ENCODE data around the gene POTEE.
"Not testable (repeated sequence)": the region's sequence is repeated elsewhere in the genome, so short reads cannot be mapped to it uniquely, and the experiment has no call there.

POTEE gene

GRCh38 chr2:131209030-131209772 lies at the start of gene POTEE:
POTEE (plus strand) TSS chr2:131209536; CDS start chr2:131218403, 8,867 bp downstream.
- DNase-seq (ENCODE audit: low spot score) = not testable (repeated sequence)

GRCh38 chr2:131165562-131165961 lies 43.8 kb upstream of the POTEE start:
- DNase-seq (ENCODE audit: low spot score) = not testable (repeated sequence)

- DNase-seq (ENCODE audit: low spot score) = no peak
These were observed 40.8 kb upstream of the POTEE start for GRCh38 chr2:131168538-131168937.

GRCh38 chr2:131178050-131178449 lies 31.3 kb upstream of the POTEE start:
- DNase-seq (ENCODE audit: low spot score) = not testable (repeated sequence)

- not testable (repeated sequence) for DNase-seq (ENCODE audit: low spot score)
These were observed 30.5 kb upstream of the POTEE start for GRCh38 chr2:131178721-131179418.

DNA sequence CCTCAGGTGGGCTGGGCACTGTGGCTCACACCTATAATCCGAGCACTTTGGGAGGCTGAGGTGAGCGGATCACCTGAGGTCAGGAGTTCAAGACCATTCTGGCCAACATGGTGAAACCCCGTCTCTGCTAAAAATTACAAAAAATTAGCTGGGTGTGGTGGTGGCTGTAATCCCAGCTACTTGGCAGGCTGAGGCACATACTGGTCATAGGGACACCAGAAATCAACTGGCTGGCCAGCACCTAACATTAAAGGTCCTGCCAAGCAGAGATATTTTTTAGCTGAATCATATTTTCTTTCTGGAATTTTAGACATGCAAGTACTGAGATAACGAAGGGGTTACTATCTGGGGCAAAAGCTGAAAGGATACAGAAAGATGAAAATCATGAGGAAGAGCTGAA lies 27.9 kb upstream of the POTEE start:
- not testable (repeated sequence) for DNase-seq (ENCODE audit: low spot score)

- DNase-seq (ENCODE audit: low spot score) = not testable (repeated sequence)
These were observed 15.9 kb upstream of the POTEE start for GRCh38 chr2:131193421-131193820.

DNA sequence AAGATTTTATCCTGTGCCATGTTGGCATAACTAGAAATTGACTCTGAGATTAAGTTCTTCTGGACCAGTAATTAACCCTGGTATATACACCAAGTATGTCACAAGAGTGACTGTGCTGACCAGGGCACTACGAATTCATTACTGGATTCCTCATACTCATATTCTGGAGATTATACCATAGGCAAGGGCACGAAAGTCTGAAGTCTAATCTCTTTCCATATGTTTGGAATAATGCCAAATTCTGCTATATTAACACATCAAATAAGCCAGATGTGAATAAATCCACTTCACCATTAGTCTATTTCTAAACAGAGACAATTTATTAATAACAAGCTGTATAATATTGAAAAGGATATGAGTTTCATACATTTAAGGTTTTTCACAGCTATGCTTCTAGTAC lies 13.2 kb upstream of the POTEE start:
- DNase-seq (ENCODE audit: low spot score) = not testable (repeated sequence)

- DNase-seq (ENCODE audit: low spot score) = no peak
These were observed 8.2 kb upstream of the POTEE start for GRCh38 chr2:131201098-131201497.

GRCh38 chr2:131207839-131208238 lies 1.5 kb upstream of the POTEE start:
- DNase-seq (ENCODE audit: low spot score) = not testable (repeated sequence)

DNA sequence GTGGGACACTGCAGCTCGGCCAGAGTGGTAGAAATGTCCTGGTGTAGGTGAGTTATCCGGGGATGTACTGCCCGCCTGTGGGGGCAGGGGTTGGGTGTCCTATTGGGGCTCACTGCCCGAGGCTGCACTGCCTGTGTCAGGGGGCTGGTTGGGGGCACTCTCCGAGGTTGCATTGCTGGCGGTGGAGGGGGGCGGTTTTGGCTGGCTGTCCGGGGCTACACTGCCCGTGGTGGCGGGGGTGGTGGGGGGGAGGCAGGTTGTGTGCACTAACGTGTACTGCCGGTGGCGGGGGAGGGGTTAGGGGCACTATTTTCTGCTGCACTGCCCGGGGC lies 403 bp downstream of the POTEE start:
- DNase-seq (ENCODE audit: low spot score) = not testable (repeated sequence)

GRCh38 chr2:131210434-131211211 lies 1.3 kb downstream of the POTEE start:
- not testable (repeated sequence) for DNase-seq (ENCODE audit: low spot score)

GRCh38 chr2:131217238-131217986 lies 8.1 kb downstream of the POTEE start:
- DNase-seq (ENCODE audit: low spot score) = not testable (repeated sequence)

DNA sequence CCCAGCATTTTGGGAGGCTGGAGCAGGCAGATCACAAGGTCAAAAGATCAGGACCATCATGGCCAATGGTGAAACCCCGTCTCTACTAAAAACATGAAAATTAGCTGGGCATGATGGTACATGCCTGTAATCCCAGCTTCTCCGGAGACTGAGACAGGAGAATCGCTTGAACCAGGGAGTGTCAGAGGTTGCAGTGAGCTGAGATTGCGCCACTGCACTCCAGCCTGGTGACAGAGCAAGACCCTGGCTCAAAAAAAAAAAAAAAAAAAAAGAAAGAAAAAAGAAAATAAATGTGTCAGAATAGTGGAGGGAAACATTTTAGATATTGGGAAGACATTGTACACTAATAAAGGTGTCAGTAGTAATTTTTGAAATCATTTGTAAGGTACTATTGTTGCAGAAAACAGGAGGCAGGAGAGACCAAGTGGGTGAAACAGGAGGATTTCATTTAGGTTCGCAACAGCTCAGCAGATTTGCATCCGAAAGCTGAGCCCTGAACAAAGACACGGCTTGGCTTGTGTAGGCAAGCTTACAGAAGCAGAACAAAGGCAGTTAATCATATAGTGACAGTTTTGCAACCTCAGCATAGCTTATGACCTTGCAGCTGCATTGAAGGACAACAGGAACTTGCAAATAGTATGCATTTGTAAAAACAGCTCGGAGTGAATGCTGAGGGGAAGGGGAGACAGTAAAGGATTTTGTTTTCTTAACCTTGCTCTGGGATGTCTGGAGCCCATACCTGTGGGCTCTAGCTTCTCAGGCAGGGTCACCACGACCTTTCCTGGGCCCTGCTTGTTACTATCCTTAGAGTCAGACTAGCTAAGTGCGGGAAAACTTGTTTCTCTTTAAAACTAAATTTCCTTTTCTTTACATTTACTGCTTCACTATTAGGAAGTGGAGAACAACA lies 26.5 kb downstream of the POTEE start:
- not testable (repeated sequence) for DNase-seq (ENCODE audit: low spot score)

Measured in putamen (tissue), 1 donor.